Brain pericyte (primary cell): ENCODE measurements around the gene CEP76.
"Not testable (repeated sequence)": the region's sequence is repeated elsewhere in the genome, so short reads cannot be mapped to it uniquely, and the experiment has no call there.

Source experiments
- DNase-seq: peaks from one replicate; pipeline ENCODE4 v3.0.0-alpha.2; 2012; ENCODE audit warnings: low read depth, low spot score

The CEP76 gene

DNA sequence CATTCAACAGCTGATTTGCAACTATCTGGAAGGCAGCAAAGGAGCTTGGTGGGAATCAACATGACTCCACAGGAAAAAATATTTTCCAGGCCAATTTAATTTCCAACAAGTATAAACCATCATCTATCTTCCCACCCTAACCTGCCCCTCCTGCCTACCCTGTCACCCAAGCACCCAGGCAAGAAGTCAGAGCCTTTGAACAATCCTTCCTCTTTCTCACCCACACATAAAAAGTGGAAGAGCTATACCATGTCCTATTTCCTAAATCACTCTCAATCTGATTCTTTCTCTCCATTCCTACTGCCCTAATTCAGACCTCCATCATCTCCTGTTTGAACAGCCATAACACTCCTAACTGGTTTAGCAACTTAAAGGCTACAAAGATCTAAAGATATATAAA, 57.3 kb downstream of the CEP76 start:
- DNase-seq: no peak

- not testable (repeated sequence) for DNase-seq
Observed at GRCh38 chr18:12643756-12644155, 58.8 kb downstream of the CEP76 start.

GRCh38 chr18:12640881-12641200, 61.7 kb downstream of the CEP76 start:
- DNase-seq: no peak

DNA sequence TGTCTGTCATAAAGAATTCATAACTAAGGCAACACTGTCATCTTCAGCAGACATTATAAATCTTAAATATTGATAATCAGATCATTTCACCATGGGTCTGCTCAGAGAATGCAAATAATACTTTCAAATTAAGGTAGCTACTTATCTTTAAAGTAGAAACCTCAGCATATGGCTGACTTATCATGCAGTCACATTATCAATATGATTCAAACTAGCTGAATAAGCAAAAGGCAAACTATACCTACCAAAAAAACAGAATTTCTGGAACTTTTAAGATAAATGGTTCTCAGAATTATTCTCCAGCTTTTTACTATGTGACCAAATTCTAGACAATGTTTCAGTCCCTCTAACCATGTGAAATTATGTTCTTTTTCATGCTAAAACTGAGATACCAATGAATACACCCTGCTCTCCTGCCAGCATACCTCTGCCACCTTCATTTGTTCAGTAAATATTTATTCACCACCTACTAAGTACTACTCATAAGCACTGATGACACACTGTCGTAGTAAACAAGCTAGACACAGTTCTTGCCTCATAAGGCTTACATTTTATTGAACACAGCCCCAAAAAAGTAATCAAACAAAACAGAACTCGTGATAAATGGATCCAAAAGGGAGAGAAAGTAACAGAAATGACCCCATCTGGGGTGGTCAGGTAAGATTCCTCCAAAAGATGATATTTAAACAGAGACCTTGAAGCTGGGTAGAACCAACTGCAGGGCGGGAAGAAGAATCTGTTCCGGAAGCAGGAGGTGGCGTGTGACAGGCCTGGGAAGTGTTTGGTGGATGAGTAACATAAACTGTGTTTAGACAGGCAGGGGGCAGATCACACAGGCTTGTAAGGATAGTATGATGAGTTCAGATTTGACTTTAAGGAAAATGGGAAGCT, 62.3 kb downstream of the CEP76 start:
- no peak for DNase-seq

GRCh38 chr18:12638644-12639124, 63.8 kb downstream of the CEP76 start:
- DNase-seq: no peak

- DNase-seq: no peak
Observed at GRCh38 chr18:12637901-12638643, 64.5 kb downstream of the CEP76 start.

GRCh38 chr18:12637393-12637792, 65.1 kb downstream of the CEP76 start:
- DNase-seq: no peak

- DNase-seq: no peak
Observed at GRCh38 chr18:12631831-12632477, 70.6 kb downstream of the CEP76 start.

GRCh38 chr18:12630136-12630535, 72.4 kb downstream of the CEP76 start:
- no peak for DNase-seq

DNA sequence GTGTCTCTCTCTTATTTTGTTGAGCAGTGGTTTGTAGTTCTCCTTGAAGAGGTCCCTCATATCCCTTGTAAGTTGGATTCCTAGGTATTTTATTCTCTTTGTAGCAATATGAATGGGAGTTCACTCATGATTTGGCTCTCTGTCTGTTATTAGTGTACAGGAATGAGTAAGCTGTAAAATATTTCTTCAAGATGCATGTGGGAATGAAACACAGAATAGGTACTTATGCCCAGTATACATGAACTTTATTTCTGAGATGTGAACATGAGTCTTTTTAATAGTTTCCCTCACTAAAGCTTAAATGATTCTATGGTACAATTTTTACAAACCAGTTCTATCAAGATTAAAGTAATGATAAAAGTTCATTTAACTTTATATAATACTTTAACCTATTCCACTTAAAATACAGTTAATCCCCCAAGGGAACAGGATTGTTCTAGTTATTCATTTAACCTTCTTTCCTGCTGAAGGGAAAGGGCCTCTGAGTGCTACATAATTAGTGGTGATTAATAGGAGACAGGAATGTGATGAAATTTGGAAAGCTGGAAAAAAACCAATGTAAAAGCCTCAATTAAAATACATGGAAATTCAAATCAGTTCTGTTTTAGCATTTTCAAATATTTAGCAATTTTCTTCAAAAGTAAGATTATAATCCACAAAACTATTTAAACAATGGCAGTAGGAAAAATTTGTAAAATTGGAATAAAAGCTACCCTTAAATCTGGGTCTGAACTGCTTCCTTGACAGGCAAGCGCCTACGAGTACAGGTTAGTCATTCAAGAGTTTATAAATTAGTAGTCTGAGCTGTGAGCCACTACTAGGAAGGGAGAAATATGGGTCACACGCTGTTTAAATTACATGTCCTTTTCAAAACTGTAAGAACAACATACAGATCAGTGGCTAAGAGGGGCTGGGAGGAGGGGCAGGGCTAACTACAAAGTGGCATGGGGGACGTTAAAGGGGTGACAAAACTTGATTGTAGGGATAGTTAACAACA, 73.5 kb downstream of the CEP76 start:
- no peak for DNase-seq

GRCh38 chr18:12627199-12627598, 75.3 kb downstream of the CEP76 start:
- DNase-seq: not testable (repeated sequence)

- no peak for DNase-seq
Observed at GRCh38 chr18:12625241-12625640, 77.3 kb downstream of the CEP76 start.
